Large intestine (tissue), 3 donors: ENCODE data around the gene IQSEC2. TPM values are rescaled to one million over a fixed set of nuclear protein-coding genes. Genes with fewer than 3 reads are reported as not detected.
A peak's percentile ranks its signal among the peaks of the same experiment; 100 is the strongest.

ENCODE experiments used
- DNase-seq, 2 donors: peaks; one replicate each; pipeline versions ENCODE4 v3.0.0 to v3.0.0-alpha.2; 2013
- H3K27ac ChIP-seq: one replicate; pipeline ENCODE4 v1.5.1; 2013; ENCODE audit warnings: low read length
- H3K27me3 ChIP-seq: 2 replicates; pipeline ENCODE4 v1.6.1; 2013; ENCODE audit warnings: low read length; ENCODE audit not compliant: control insufficient read depth, insufficient read depth
- H3K36me3 ChIP-seq: 2 replicates; pipeline ENCODE4 v1.6.1; 2013; ENCODE audit warnings: low read length; ENCODE audit not compliant: control insufficient read depth, insufficient read depth
- H3K4me1 ChIP-seq: one replicate; pipeline ENCODE4 v1.6.1; 2013; ENCODE audit warnings: low read length; ENCODE audit not compliant: control insufficient read depth, insufficient read depth
- H3K4me3 ChIP-seq: one replicate; pipeline ENCODE4 v1.5.1; 2013; ENCODE audit warnings: low read length
- H3K9me3 ChIP-seq: one replicate; pipeline ENCODE4 v1.6.1; 2013; ENCODE audit warnings: mild to moderate bottlenecking, low read depth, low read length, moderate library complexity; ENCODE audit not compliant: control insufficient read depth
- WGBS: methylation state at CpG from one replicate; pipeline ENCODE4 v1.1.5; 2013; ENCODE audit warnings: low lambda C conversion rate; ENCODE audit not compliant: insufficient coverage; 5-methylcytosine and 5-hydroxymethylcytosine counted together
- polyA plus RNA-seq: library from polyadenylated mRNA; unstranded; fragments of 120-200 nt; gene quantifications from one replicate; pipeline ENCODE4 v1.2.1, GENCODE V29; 2013

Gene IQSEC2
- polyA plus RNA-seq, 1 donor, result 19.3 TPM

DNA sequence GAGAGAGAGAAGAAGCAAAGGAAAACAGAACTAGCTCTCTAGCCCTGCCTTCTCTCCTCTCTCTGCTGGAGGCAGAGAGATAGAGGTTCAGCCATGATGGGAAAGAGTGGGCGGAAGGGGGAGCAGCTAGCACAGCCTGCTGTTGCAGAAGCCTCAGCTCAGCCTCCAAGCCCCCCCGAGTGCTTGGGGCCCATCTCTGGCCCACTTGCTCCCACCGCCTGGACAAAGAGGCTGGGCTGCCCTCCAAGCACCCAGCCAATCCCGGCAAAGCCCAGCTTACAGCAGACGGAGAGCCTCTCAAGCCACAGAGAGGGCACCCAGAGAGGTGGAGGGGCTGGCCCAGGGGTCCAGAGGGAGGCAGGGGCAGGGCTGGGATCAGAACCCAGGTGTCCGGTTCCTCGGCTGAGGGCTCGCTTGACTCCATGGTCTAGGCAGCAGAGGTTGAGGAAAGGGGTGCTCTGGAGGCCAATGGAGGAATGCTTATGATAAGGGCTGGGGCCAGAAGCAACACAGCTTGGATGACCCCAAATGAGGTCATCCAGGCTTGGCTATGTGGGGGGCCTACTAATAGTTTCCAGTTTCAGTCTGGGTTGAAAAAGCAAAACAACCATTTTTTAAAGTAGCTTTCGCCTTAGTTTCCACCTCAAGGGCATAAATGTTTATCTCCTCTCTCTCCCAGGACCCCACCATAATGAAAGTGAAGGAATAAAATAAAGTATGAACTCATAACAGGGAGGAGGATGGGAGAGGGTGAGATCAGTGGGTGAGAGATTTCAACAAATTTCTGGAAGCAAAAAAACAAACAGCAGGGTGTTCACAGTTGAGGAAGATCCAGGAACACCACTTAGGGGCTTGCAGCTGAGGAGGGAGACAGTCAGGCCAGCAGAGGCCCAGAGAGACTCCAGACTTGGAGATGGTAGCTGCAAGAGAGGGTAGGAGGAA is 24.9 kb upstream of the IQSEC2 start:
- Histone ChIP-seq H3K27me3 (no peaks in the 10 kb centered on the region), H3K27ac (no peak overlapping the region), H3K9me3 (no peaks in the 10 kb centered on the region), H3K4me3 (no peak overlapping the region), H3K36me3 (no peaks in the 10 kb centered on the region), H3K4me1 (no peaks in the 10 kb centered on the region)
- DNase-seq, result no peak
- WGBS, result no CpG with 5 or more reads among the region's 9 CpGs

DNA sequence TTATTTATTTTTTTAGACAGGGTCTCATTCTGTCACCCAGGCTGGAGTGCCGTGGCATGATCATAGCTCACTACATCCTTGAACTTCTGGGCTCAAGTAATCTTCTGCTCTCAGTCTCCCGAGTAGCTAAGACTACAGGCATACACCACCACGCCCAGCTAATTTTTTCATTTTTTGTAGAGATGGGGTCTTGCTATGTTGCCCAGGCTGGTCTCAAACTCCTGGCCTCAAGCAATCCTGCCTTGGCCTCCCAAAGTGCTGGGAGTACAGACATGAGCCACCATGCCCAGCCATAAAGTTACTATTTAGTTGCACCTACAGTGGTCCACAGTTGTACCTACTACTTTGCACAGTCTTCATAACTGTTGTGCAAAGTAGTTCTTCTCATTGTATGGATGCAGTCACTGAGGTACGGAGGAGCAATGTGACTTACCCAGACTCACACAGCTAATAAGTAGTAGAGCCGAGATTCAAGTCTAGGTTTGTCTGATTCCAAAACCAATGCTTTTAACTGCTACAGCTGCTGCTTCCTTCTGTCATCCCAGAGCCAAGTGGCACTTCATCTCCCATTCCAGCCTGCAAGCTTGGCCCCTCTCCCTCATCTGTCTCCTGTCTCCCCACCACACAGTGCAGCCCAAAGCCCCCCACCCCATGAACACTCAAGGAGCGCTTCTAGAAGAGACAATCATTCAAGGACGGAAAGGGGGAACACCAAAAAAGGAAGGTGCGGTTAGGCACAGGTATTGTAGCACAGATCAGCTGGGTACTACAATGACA is 24.0 kb upstream of the IQSEC2 start:
- Histone ChIP-seq H3K4me1 (no peaks in the 10 kb centered on the region), H3K36me3 (no peaks in the 10 kb centered on the region), H3K4me3 (no peak overlapping the region), H3K27ac (no peak overlapping the region), H3K27me3 (no peaks in the 10 kb centered on the region), H3K9me3 (no peaks in the 10 kb centered on the region)
- 80% methylated on average over 1 of the region's 8 CpGs for WGBS
- no peak for DNase-seq

- Histone ChIP-seq H3K36me3 (no peaks in the 10 kb centered on the region), H3K4me3 (no peak overlapping the region), H3K4me1 (no peaks in the 10 kb centered on the region), H3K9me3 (no peaks in the 10 kb centered on the region), H3K27ac (no peak overlapping the region), H3K27me3 (no peaks in the 10 kb centered on the region)
- WGBS, result no CpG with 5 or more reads among the region's 5 CpGs
- no peak for DNase-seq
Measured at GRCh38 chrX:53303195-53303594, 21.8 kb upstream of the IQSEC2 start.

- Histone ChIP-seq H3K4me3 (no peak overlapping the region), H3K4me1 (no peaks in the 10 kb centered on the region), H3K27ac (no peak overlapping the region), H3K27me3 (no peaks in the 10 kb centered on the region), H3K36me3 (no peaks in the 10 kb centered on the region), H3K9me3 (no peaks in the 10 kb centered on the region)
- DNase-seq, result no peak
- WGBS, result no CpG with 5 or more reads among the region's 3 CpGs
Measured at GRCh38 chrX:53300157-53300556, 18.8 kb upstream of the IQSEC2 start.

DNA sequence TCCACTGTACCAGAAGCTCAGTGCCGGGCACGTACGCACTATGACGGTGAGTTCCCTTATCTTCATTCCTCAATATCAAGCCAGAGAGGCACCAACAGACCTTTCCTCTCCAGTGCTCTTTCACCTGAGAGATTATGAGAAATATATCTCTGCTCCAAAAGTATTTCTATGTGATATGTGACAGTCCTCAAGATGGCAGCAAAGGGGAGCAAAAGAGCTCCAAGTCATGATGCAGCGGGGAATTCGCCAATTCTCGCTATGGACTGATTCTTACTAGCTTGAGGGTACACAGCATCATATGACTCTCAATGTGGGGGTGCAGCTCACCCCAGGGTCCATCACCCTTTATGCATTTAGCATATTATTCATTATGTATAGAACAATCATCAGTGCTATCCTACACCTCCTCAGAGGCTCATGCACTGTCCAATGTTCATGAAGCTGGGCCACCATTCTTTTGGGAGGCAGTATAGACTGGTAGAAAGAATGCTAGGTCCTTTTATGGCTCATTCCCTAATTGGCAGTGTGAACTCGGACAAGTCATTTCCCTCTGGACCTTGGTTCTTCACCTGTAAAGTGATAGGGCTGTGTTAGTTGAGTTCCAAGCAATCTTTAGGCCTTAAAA is 12.8 kb upstream of the IQSEC2 start:
- no peaks in the 10 kb centered on the region for H3K4me1 ChIP-seq
- no peak overlapping the region for H3K4me3 ChIP-seq
- H3K36me3 ChIP-seq, result no peaks in the 10 kb centered on the region
- no CpG with 5 or more reads among the region's 8 CpGs for WGBS
- DNase-seq, result no peak
- H3K27ac ChIP-seq, result no peak overlapping the region
- no peaks in the 10 kb centered on the region for H3K27me3 ChIP-seq
- H3K9me3 ChIP-seq, result no peaks in the 10 kb centered on the region

GRCh38 chrX:53291596-53291995 is 10.2 kb upstream of the IQSEC2 start:
- H3K4me1 ChIP-seq, result peaks cover 8% of the 10 kb centered on the region
- no peak overlapping the region for H3K27ac ChIP-seq
- no CpG with 5 or more reads among the region's 3 CpGs for WGBS
- H3K27me3 ChIP-seq, result no peaks in the 10 kb centered on the region
- H3K9me3 ChIP-seq, result no peaks in the 10 kb centered on the region
- no peaks in the 10 kb centered on the region for H3K36me3 ChIP-seq
- H3K4me3 ChIP-seq, result no peak overlapping the region
- no peak for DNase-seq

GRCh38 chrX:53290441-53291041 is 9.2 kb upstream of the IQSEC2 start:
- no peak for DNase-seq
- no peak overlapping the region for H3K27ac ChIP-seq
- H3K9me3 ChIP-seq, result no peaks in the 10 kb centered on the region
- WGBS, result no CpG with 5 or more reads among the region's 7 CpGs
- H3K4me1 ChIP-seq, result peaks cover 8% of the 10 kb centered on the region
- no peaks in the 10 kb centered on the region for H3K27me3 ChIP-seq
- H3K36me3 ChIP-seq, result no peaks in the 10 kb centered on the region
- no peak overlapping the region for H3K4me3 ChIP-seq

DNA sequence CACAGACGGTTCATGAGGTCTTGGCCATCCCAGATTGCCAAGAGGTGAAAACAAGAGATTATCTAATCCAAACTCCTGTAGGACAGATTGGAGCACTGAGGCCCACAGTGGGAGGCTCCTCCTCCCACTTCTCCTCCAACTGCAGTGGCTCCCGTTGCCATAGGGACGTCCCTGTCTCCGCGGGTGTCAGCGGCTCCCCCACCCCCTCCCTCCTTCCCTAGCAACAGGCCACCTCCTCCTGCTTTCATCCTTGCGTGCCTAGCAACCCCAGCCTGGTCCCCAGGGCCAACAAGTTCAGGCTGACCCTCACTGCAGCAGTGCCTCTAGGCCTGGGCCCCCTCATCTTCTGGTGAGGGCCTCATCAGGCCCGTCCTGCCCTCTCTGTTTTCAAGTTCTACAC is 6.8 kb upstream of the IQSEC2 start:
- H3K27ac ChIP-seq, result no peak overlapping the region
- H3K27me3 ChIP-seq, result no peaks in the 10 kb centered on the region
- H3K4me3 ChIP-seq, result no peak overlapping the region
- H3K9me3 ChIP-seq, result no peaks in the 10 kb centered on the region
- peak in 1 of 2 donors; percentile 17 for DNase-seq
- peaks cover 12% of the 10 kb centered on the region for H3K4me1 ChIP-seq
- WGBS, result no CpG with 5 or more reads among the region's 8 CpGs
- H3K36me3 ChIP-seq, result no peaks in the 10 kb centered on the region

DNA sequence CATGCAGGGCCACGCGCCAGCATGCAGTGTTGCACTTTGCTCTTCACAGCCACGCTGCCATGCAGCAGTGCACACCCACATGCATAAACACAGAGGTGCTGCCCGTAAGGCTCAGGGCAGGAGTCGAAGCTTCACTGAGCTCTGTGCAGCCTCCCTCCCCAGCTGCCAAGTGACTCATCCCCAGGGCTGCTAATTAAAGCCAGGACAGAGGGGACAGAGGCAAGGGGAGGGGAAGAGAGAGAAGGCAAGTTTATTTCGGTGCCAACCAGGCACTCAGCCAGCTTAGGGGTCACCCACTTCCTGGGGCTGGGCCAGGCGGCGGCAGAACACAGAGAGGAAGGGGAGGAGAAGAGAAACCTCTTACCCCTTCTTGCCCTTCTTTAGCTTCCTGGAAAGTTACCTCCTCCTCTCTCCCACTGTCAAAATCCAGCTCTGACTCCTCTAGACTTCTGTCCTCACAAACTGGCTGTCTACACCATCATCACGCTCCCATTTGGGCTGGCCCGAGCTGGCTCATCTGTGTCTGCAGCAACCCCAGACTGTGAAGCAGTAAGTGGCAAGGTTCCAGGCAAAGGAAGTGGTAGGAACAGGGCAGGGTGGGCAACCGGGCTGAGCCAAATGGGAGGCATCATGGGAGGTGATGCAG is 6.2 kb upstream of the IQSEC2 start:
- Histone ChIP-seq H3K27me3 (no peaks in the 10 kb centered on the region), H3K9me3 (no peaks in the 10 kb centered on the region), H3K4me1 (peaks cover 12% of the 10 kb centered on the region), H3K4me3 (no peak overlapping the region), H3K36me3 (no peaks in the 10 kb centered on the region), H3K27ac (no peak overlapping the region)
- peak; percentile 55 to 72 for DNase-seq
- WGBS, result no CpG with 5 or more reads among the region's 11 CpGs

DNA sequence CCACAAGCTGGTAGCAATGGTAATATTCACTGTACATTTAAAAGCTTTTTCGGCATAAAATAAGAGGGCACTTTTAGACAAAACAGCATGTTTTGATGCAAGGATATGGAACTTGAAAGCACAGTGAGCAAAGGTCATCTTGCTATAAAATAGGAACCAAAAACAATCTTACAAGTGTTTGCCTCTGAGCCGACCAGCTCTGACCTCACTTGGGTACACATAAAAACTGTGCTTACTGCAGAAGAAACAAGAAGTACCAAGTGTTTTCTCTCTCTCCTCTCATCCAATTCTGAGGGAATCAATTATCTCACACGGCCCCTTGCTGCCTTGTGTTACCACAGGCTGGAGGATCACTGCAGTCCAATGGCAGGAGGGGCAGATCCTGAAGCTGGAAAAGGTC is 4.8 kb upstream of the IQSEC2 start:
- Histone ChIP-seq H3K4me1 (peaks cover 12% of the 10 kb centered on the region), H3K36me3 (no peaks in the 10 kb centered on the region), H3K9me3 (no peaks in the 10 kb centered on the region), H3K4me3 (no peak overlapping the region), H3K27me3 (no peaks in the 10 kb centered on the region), H3K27ac (no peak overlapping the region)
- WGBS, result no CpG with 5 or more reads among the region's 3 CpGs
- DNase-seq, result no peak
